HG03520 (cell line): ENCODE data around the gene ARMCX1.
"Not testable (repeated sequence)": the region's sequence is repeated elsewhere in the genome, so short reads cannot be mapped to it uniquely, and the experiment has no call there.

ENCODE experiments used
- ATAC-seq: cut with Tn5 transposase; IDR thresholded peaks from one replicate; pipeline ENCODE4 v1.9.1; 2021; ENCODE audit warnings: mild to moderate bottlenecking, moderate library complexity; ENCODE audit not compliant: unreplicated experiment

Gene ARMCX1

GRCh38 chrX:101550362-101550750 lies at the start of gene ARMCX1:
TSS of gene ARMCX1 (plus strand) at chrX:101550547. CDS start at chrX:101552931, 2,384 bp downstream.
- ATAC-seq: no peak

- ATAC-seq: not testable (repeated sequence)
These were observed 47.4 kb upstream of the ARMCX1 start for GRCh38 chrX:101502929-101503328.

GRCh38 chrX:101507372-101507771 lies 43.0 kb upstream of the ARMCX1 start:
- ATAC-seq: no peak

- ATAC-seq: no peak
These were observed 42.4 kb upstream of the ARMCX1 start for GRCh38 chrX:101507986-101508385.

- no peak for ATAC-seq
These were observed 19.4 kb upstream of the ARMCX1 start for GRCh38 chrX:101530944-101531343.

GRCh38 chrX:101539116-101539515 lies 11.2 kb upstream of the ARMCX1 start:
- no peak for ATAC-seq

- ATAC-seq: no peak
These were observed 518 bp downstream of the ARMCX1 start for GRCh38 chrX:101550751-101551379.

GRCh38 chrX:101551380-101551767 lies 1.0 kb downstream of the ARMCX1 start:
- ATAC-seq: no peak

GRCh38 chrX:101552714-101553113 lies 2.4 kb downstream of the ARMCX1 start:
- ATAC-seq: no peak

GRCh38 chrX:101564651-101565050 lies 14.3 kb downstream of the ARMCX1 start:
- no peak for ATAC-seq

- ATAC-seq: peak; percentile 99
These were observed 45.5 kb downstream of the ARMCX1 start for GRCh38 chrX:101595739-101596419.

- not testable (repeated sequence) for ATAC-seq
These were observed 49.2 kb downstream of the ARMCX1 start for GRCh38 chrX:101599592-101599991.

- ATAC-seq: no peak
These were observed 51.7 kb downstream of the ARMCX1 start for GRCh38 chrX:101602077-101602476.
